ENCODE data around the gene SMARCB1.

Gene SMARCB1

GRCh38 chr22:23774114-23774921 is 12.4 kb upstream of the SMARCB1 start (continued):
- TF ChIP-seq CSRNP3 (CRISPR knock-in tag; IDR thresholded peaks at IDR 0.05): no peak
- no peak for TF ChIP-seq ISL1 (CRISPR knock-in tag; IDR thresholded peaks at IDR 0.05)
- TF ChIP-seq ZC3H10 (CRISPR knock-in tag; IDR thresholded peaks at IDR 0.05): no peak
- no peak for TF ChIP-seq GLIS3 (CRISPR knock-in tag; IDR thresholded peaks at IDR 0.05)
- no peak for TF ChIP-seq PATZ1 (CRISPR knock-in tag; IDR thresholded peaks at IDR 0.05; ENCODE audit: borderline replicate concordance)

GRCh38 chr22:23774922-23775436 is 11.8 kb upstream of the SMARCB1 start:
- TF ChIP-seq ARNTL (CRISPR knock-in tag; IDR thresholded peaks at IDR 0.05; ENCODE audit: borderline replicate concordance, low read depth) (no peak), BACH2 (CRISPR knock-in tag; IDR thresholded peaks at IDR 0.05; ENCODE audit: borderline replicate concordance) (no peak), PPARA (CRISPR knock-in tag; IDR thresholded peaks at IDR 0.05; ENCODE audit: borderline replicate concordance) (no peak), GLIS3 (CRISPR knock-in tag; IDR thresholded peaks at IDR 0.05) (no peak), ISL1 (CRISPR knock-in tag; IDR thresholded peaks at IDR 0.05) (no peak), POU6F1 (CRISPR knock-in tag; IDR thresholded peaks at IDR 0.05; ENCODE audit: borderline replicate concordance, low read depth) (no peak), SNAI2 (CRISPR knock-in tag; IDR thresholded peaks at IDR 0.05) (no peak), ESRRG (CRISPR knock-in tag; IDR thresholded peaks at IDR 0.05) (no peak)
- no peak for ATAC-seq

- peak; percentile 13; the same call in 1 of the 3 replicates for ATAC-seq
- TF ChIP-seq PATZ1 (CRISPR knock-in tag; IDR thresholded peaks at IDR 0.05; ENCODE audit: borderline replicate concordance): no peak
- no peak for TF ChIP-seq ZC3H10 (CRISPR knock-in tag; IDR thresholded peaks at IDR 0.05)
- no peak for TF ChIP-seq BACH2 (CRISPR knock-in tag; IDR thresholded peaks at IDR 0.05; ENCODE audit: borderline replicate concordance)
- no peak for TF ChIP-seq ARNTL (CRISPR knock-in tag; IDR thresholded peaks at IDR 0.05; ENCODE audit: borderline replicate concordance, low read depth)
- no peak for TF ChIP-seq ZFP3 (CRISPR knock-in tag; IDR thresholded peaks at IDR 0.05)
- no peak for TF ChIP-seq ESRRG (CRISPR knock-in tag; IDR thresholded peaks at IDR 0.05)
- no peak for TF ChIP-seq OSR1 (CRISPR knock-in tag; IDR thresholded peaks at IDR 0.05)
- TF ChIP-seq SNAI2 (CRISPR knock-in tag; IDR thresholded peaks at IDR 0.05): no peak
- no peak for TF ChIP-seq RARB (CRISPR knock-in tag; IDR thresholded peaks at IDR 0.05)
- TF ChIP-seq ISL1 (CRISPR knock-in tag; IDR thresholded peaks at IDR 0.05): no peak
- TF ChIP-seq ZNF70 (CRISPR knock-in tag; IDR thresholded peaks at IDR 0.05): no peak
- no peak for TF ChIP-seq ZNF565 (CRISPR knock-in tag; conservative IDR thresholded peaks at IDR 0.05; ENCODE audit: low read depth)
- TF ChIP-seq CREB5 (CRISPR knock-in tag; IDR thresholded peaks at IDR 0.05; ENCODE audit: low read depth): no peak
- TF ChIP-seq TOX (CRISPR knock-in tag; IDR thresholded peaks at IDR 0.05; ENCODE audit: borderline replicate concordance): no peak
- TF ChIP-seq TCF4 (CRISPR knock-in tag; IDR thresholded peaks at IDR 0.05; ENCODE audit: borderline replicate concordance): no peak
- TF ChIP-seq ZNF8 (CRISPR knock-in tag; IDR thresholded peaks at IDR 0.05): no peak
- no peak for TF ChIP-seq CSRNP3 (CRISPR knock-in tag; IDR thresholded peaks at IDR 0.05)
- no peak for TF ChIP-seq POU6F1 (CRISPR knock-in tag; IDR thresholded peaks at IDR 0.05; ENCODE audit: borderline replicate concordance, low read depth)
- TF ChIP-seq CSDC2 (CRISPR knock-in tag; IDR thresholded peaks at IDR 0.05): no peak
Observed at GRCh38 chr22:23775779-23776375, 10.9 kb upstream of the SMARCB1 start.
